ENCODE results near the gene KDM4B.

- TF ChIP-seq CTCF (IDR thresholded peaks at IDR 0.05) (no peak), POLR2A (IDR thresholded peaks at IDR 0.05) (no peak)
These were observed 219.8 kb downstream of the KDM4B start for GRCh38 chr19:5188548-5189317.

All from uterus (tissue), 2 donors.